ENCODE data around the gene CLASP2. TPM values are rescaled to one million over a fixed set of nuclear protein-coding genes. Genes with fewer than 3 reads are reported as not detected.

CLASP2 gene
- total RNA-seq, 2 experiments from 2014 or later = 63.4 to 73.1 TPM

- H3K27ac ChIP-seq (ENCODE audit: low read depth in 1 of 2, low read length in 2 of 2) = no peak overlapping the region
- Mint-ChIP-seq H3K36me3 (ENCODE audit: low read depth) (peaks cover 81% of the 10 kb centered on the region), H3K27ac (no peak overlapping the region), H3K4me3 (no peak overlapping the region), H3K4me1 (ENCODE audit: low read depth) (no peaks in the 10 kb centered on the region), H3K9me3 (no peaks in the 10 kb centered on the region), H3K27me3 (no peaks in the 10 kb centered on the region)
- H3K9me3 ChIP-seq (ENCODE audit: control insufficient read depth in 1 of 2, insufficient read depth in 1 of 2, low read length in 2 of 2) = no peaks in the 10 kb centered on the region
- no peak overlapping the region for H3K4me3 ChIP-seq (ENCODE audit: low read length)
- no peak for TF ChIP-seq CTCF (IDR thresholded peaks at IDR 0.05)
- intact Hi-C loops (cut with DNase I, micrococcal nuclease) = no loop called here
- no peaks in the 10 kb centered on the region for H3K4me1 ChIP-seq (ENCODE audit: insufficient read depth, low read length)
- ChIA-PET CTCF (no interaction called here), POLR2A (no interaction called here)
- H3K27me3 ChIP-seq (ENCODE audit: control insufficient read depth in 1 of 2, insufficient read depth in 2 of 2, low read length in 2 of 2) = no peaks in the 10 kb centered on the region
- peaks cover 32% of the 10 kb centered on the region for H3K36me3 ChIP-seq (ENCODE audit: insufficient read depth, low read length)
- DNase-seq = no peak
- ATAC-seq (ENCODE audit: poor library complexity) = no peak
Observed at GRCh38 chr3:33537133-33537532, 180.9 kb downstream of the CLASP2 start.

- TF ChIP-seq CTCF (IDR thresholded peaks at IDR 0.05) = no peak
- DNase-seq (no peak), ATAC-seq (ENCODE audit: poor library complexity) (no peak)
- H3K27ac ChIP-seq (ENCODE audit: low read depth in 1 of 2, low read length in 2 of 2) = no peak overlapping the region
- no peaks in the 10 kb centered on the region for H3K27me3 ChIP-seq (ENCODE audit: control insufficient read depth in 1 of 2, insufficient read depth in 2 of 2, low read length in 2 of 2)
- intact Hi-C loops (cut with DNase I, micrococcal nuclease) = no loop called here
- no peak overlapping the region for H3K4me3 Mint-ChIP-seq
- ChIA-PET POLR2A (no interaction called here), CTCF (no interaction called here)
- no peak overlapping the region for H3K27ac Mint-ChIP-seq
- H3K4me3 ChIP-seq (ENCODE audit: low read length) = no peak overlapping the region
- peaks cover 15 to 19% of the 10 kb centered on the region in 2 experiments for H3K9me3 ChIP-seq (ENCODE audit: control insufficient read depth in 1 of 2, insufficient read depth in 1 of 2, low read length in 2 of 2)
- H3K4me1 ChIP-seq (ENCODE audit: insufficient read depth, low read length) = no peaks in the 10 kb centered on the region
- no peaks in the 10 kb centered on the region for H3K4me1 Mint-ChIP-seq (ENCODE audit: low read depth)
- peaks cover 29% of the 10 kb centered on the region for H3K36me3 ChIP-seq (ENCODE audit: insufficient read depth, low read length)
- H3K27me3 Mint-ChIP-seq = no peaks in the 10 kb centered on the region
- peaks cover 93% of the 10 kb centered on the region for H3K36me3 Mint-ChIP-seq (ENCODE audit: low read depth)
- H3K9me3 Mint-ChIP-seq = peaks cover 18% of the 10 kb centered on the region
Observed at GRCh38 chr3:33526787-33527186, 191.3 kb downstream of the CLASP2 start.

- H3K27me3 ChIP-seq (ENCODE audit: control insufficient read depth in 1 of 2, insufficient read depth in 2 of 2, low read length in 2 of 2) = no peaks in the 10 kb centered on the region
- H3K9me3 Mint-ChIP-seq = peaks cover 14% of the 10 kb centered on the region
- H3K4me3 Mint-ChIP-seq = no peak overlapping the region
- H3K4me1 Mint-ChIP-seq (ENCODE audit: low read depth) = no peaks in the 10 kb centered on the region
- ChIA-PET CTCF (interaction anchor here (0.6 kb wide), 1 partner anchor 208 kb away, joined by 3 read pairs; no protein-coding TSS in a partner anchor), POLR2A (no interaction called here)
- no peak overlapping the region for H3K27ac Mint-ChIP-seq
- no peaks in the 10 kb centered on the region for H3K27me3 Mint-ChIP-seq
- H3K27ac ChIP-seq (ENCODE audit: low read depth in 1 of 2, low read length in 2 of 2) = no peak overlapping the region
- no peak overlapping the region for H3K4me3 ChIP-seq (ENCODE audit: low read length)
- H3K9me3 ChIP-seq (ENCODE audit: control insufficient read depth in 1 of 2, insufficient read depth in 1 of 2, low read length in 2 of 2) = peaks cover 15 to 19% of the 10 kb centered on the region in 2 experiments
- peaks cover 32% of the 10 kb centered on the region for H3K36me3 ChIP-seq (ENCODE audit: insufficient read depth, low read length)
- DNase-seq (no peak), ATAC-seq (ENCODE audit: poor library complexity) (no peak)
- TF ChIP-seq CTCF (IDR thresholded peaks at IDR 0.05) = no peak
- H3K4me1 ChIP-seq (ENCODE audit: insufficient read depth, low read length) = no peaks in the 10 kb centered on the region
- intact Hi-C loops (cut with DNase I, micrococcal nuclease) = no loop called here
- H3K36me3 Mint-ChIP-seq (ENCODE audit: low read depth) = peaks cover 90% of the 10 kb centered on the region
Observed at GRCh38 chr3:33525232-33525631, 192.8 kb downstream of the CLASP2 start.

Measured in CD4-positive, alpha-beta T cell (primary cell).